ENCODE data around the gene SRSF4.
"Not testable (repeated sequence)": the region's sequence is repeated elsewhere in the genome, so short reads cannot be mapped to it uniquely, and the experiment has no call there.

SRSF4 gene

GRCh38 chr1:29166291-29166878, 15.3 kb downstream of the SRSF4 start:
- Mint-ChIP-seq H3K36me3 (peaks cover 27 to 50% of the 10 kb centered on the region in 2 donors), H3K4me1 (peaks cover 26 to 58% of the 10 kb centered on the region in 2 donors), H3K27ac (no peak overlapping the region), H3K9me3 (no peaks in the 10 kb centered on the region), H3K4me3 (no peak overlapping the region), H3K27me3 (no peaks in the 10 kb centered on the region)
- ATAC-seq (replicated peaks) (no peak), DNase-seq (no peak)

- ATAC-seq (replicated peaks) (no peak), DNase-seq (no peak)
- Mint-ChIP-seq H3K27me3 (no peaks in the 10 kb centered on the region), H3K27ac (no peak overlapping the region), H3K9me3 (no peaks in the 10 kb centered on the region), H3K36me3 (peaks cover 27 to 38% of the 10 kb centered on the region in 2 donors), H3K4me1 (peaks cover 15 to 40% of the 10 kb centered on the region in 2 donors), H3K4me3 (no peak overlapping the region)
Observed at GRCh38 chr1:29164588-29164987, 17.1 kb downstream of the SRSF4 start.

DNA sequence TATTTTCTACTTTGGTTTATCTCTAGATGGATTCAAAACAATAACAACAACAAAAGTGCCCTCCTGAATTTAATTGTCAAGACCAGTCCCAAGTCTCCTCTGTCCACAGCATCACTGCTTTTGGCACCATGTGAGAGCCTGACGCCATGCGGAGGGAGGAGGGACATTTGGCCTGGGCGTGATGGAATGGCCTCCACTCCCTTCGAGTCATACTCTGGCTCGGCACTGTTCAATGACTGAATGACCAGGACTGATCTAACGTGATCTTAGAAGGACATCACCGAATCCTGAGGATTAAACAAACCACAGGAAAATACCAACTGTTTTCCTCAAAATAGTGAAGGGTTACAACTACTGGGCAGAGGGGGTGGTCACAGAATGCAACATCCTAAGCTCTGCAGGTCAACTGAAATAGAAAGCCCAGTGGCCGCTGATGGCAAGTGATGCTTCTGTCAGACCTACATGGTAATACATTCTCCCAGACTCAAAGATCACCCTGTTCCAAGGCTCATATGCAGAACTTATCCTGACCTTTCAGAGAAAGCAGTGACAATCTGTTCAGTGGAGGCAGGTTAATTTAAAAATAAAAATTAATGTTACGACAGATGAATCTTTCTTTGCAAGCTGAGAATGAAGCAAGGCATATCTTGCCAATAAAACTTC, 19.1 kb downstream of the SRSF4 start:
- DNase-seq (no peak), ATAC-seq (replicated peaks) (no peak)
- no peak overlapping the region for H3K4me3 Mint-ChIP-seq
- peaks cover 35 to 42% of the 10 kb centered on the region in 2 donors for H3K36me3 Mint-ChIP-seq
- no peaks in the 10 kb centered on the region for H3K27me3 Mint-ChIP-seq
- H3K27ac Mint-ChIP-seq: no peak overlapping the region
- H3K4me1 Mint-ChIP-seq: peaks cover 11 to 26% of the 10 kb centered on the region in 2 donors
- H3K9me3 Mint-ChIP-seq: no peaks in the 10 kb centered on the region

- DNase-seq (no peak), ATAC-seq (replicated peaks) (no peak)
- H3K4me1 Mint-ChIP-seq: peaks cover 11 to 25% of the 10 kb centered on the region in 2 donors
- peaks cover 35 to 39% of the 10 kb centered on the region in 2 donors for H3K36me3 Mint-ChIP-seq
- no peaks in the 10 kb centered on the region for H3K27me3 Mint-ChIP-seq
- no peak overlapping the region for H3K27ac Mint-ChIP-seq
- no peak overlapping the region for H3K4me3 Mint-ChIP-seq
- H3K9me3 Mint-ChIP-seq: no peaks in the 10 kb centered on the region
Observed at GRCh38 chr1:29162025-29162424, 19.7 kb downstream of the SRSF4 start.

- Mint-ChIP-seq H3K27ac (no peak overlapping the region), H3K9me3 (no peaks in the 10 kb centered on the region), H3K36me3 (peaks cover 35 to 38% of the 10 kb centered on the region in 2 donors), H3K27me3 (no peaks in the 10 kb centered on the region), H3K4me1 (peaks cover 5 to 15% of the 10 kb centered on the region in 2 donors), H3K4me3 (no peak overlapping the region)
- DNase-seq: no peak
- no peak for ATAC-seq (replicated peaks)
Observed at GRCh38 chr1:29159773-29160172, 21.9 kb downstream of the SRSF4 start.

DNA sequence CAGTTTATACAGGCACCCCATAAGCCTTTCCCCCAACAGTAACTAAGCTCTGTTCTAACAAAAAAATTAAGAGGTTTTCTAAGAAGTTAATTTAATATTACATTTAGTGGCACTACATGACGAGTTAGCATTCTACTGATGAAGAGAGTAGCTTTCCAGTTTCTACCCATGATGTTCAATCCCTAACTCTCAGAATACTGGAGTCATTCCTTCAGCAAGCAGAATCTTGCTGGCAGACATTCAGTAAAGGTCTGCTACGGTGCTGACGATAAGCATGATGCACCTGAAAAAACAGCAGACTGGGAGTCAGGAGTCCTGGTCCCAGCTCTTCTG, 24.5 kb downstream of the SRSF4 start:
- H3K4me1 Mint-ChIP-seq: no peaks in the 10 kb centered on the region
- H3K4me3 Mint-ChIP-seq: no peak overlapping the region
- DNase-seq (no peak), ATAC-seq (replicated peaks) (no peak)
- no peaks in the 10 kb centered on the region for H3K27me3 Mint-ChIP-seq
- H3K27ac Mint-ChIP-seq: no peak overlapping the region
- H3K36me3 Mint-ChIP-seq: peaks cover 38 to 39% of the 10 kb centered on the region in 2 donors
- H3K9me3 Mint-ChIP-seq: no peaks in the 10 kb centered on the region

DNA sequence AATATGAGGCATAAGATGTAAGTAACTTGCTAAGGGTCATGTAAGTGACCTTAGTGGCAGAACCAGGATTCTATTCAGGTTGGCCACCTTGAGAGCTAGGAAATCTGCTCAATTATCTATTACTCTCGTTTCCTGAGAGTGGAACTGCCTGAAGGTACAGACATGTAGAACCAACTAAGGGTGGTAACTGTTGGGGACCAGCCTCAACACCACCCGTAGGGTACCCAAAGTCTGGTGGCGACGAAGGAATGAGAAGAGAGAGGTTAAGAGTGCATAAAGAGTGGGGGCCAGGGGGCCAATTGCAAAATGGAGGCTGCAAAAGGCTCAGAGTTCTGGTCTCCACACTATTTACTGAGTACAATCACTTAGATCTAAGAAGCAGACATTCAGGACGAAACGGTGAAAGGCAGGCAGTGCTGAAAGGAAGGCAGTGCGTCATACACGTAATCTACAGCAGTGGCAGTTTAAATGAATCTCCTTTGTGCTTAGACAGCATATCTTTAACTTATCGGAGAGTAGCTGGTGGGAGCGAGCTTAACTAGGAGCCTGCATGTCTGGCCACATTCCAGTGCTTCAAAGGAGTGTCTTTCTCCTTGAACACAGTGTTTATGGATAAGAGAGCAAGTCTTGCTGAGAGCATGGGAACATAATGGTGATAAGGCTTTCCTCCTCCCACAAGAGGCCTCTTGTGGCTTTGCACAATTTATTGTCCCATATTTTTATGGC, 25.0 kb downstream of the SRSF4 start:
- Mint-ChIP-seq H3K4me1 (no peaks in the 10 kb centered on the region), H3K9me3 (no peaks in the 10 kb centered on the region), H3K36me3 (peaks cover 43 to 44% of the 10 kb centered on the region in 2 donors), H3K27ac (no peak overlapping the region), H3K4me3 (no peak overlapping the region), H3K27me3 (no peaks in the 10 kb centered on the region)
- no peak for ATAC-seq (replicated peaks)
- DNase-seq: no peak

DNA sequence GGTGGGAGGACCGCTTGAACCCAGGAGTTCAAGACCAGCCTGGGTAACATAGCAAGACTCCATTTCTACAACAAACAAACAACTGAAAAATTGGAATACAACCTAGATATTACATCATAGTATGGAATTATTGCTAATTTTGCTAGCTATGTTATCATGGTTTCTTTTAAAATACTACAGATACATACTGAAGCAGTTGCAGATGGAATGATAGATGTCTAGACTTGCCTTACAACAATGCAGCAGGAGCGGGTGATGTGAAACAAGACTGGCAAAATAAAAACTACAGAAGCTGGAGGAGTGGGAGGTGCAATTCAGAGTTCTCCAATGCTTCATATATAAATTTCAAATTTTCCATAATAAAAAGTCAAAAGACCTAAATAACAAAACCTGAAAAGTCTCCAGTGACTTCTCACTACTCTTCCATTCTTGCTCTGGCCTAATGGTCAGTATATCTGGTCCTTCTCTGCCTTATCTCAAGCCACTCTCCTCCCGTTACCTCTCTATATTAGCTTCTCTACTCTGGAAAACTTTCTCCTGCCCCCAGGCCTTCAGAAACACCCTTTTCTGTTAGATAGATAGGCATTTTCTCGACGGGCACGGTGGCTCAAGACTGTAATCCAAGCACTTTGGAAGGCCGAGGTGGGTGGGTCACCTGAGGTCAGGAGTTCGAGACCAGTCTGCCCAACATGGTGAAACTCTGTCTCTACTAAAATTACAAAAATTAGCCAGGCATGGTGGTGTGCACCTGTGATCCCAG, 29.5 kb downstream of the SRSF4 start:
- H3K4me3 Mint-ChIP-seq: no peak overlapping the region
- ATAC-seq (replicated peaks) (no peak), DNase-seq (no peak)
- peaks cover 0 to 4% of the 10 kb centered on the region in 2 donors for H3K4me1 Mint-ChIP-seq
- H3K36me3 Mint-ChIP-seq: peaks cover 60 to 74% of the 10 kb centered on the region in 2 donors
- H3K27ac Mint-ChIP-seq: peak overlapping the region; percentile 51
- no peaks in the 10 kb centered on the region for H3K27me3 Mint-ChIP-seq
- H3K9me3 Mint-ChIP-seq: no peaks in the 10 kb centered on the region

GRCh38 chr1:29150346-29150745, 31.4 kb downstream of the SRSF4 start:
- not testable (repeated sequence) for ATAC-seq (replicated peaks); H3K27ac Mint-ChIP-seq; DNase-seq; H3K27me3 Mint-ChIP-seq; H3K4me3 Mint-ChIP-seq; H3K9me3 Mint-ChIP-seq; H3K4me1 Mint-ChIP-seq
- H3K36me3 Mint-ChIP-seq: peaks cover 69 to 80% of the 10 kb centered on the region in 2 donors

DNA sequence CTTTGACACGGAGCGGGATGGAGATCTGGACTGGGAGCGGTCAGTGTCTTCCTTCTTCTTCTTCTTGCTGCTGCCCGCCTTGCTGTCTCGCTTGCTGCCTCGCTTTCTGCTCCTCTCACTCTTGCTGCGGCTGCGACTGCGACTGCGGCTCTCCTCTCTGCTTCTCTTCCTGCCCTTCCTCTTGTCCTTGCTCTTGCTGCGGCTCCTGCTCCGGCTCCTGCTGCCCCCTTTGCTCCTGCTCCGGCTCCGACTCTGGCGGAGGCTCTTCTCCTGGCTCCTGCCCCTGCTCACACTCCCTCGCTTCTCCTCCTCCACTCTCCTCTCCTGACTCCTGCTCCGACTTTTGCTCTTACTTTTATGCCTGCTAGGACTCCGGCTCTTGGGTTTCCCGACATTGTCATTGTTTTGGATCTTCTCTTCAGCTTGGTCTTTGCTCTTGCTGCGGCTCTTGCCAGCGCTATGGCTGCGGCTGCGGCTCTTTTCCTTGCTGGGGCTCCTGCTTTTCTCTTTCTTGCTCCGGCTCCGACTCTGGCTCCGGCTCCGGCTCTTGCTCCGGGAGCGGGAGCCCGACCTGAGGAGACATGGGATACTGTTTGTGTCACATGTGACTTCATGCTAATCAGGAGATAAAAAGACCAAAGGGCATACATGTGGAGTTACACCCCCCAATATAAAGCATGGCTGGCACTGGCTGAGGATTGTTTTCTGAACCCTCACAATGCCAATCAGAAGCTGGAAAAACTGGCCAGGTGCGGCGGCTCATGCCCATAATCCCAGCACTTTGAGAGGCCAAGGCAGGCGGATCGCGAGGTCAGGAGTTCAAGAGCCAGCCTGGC, 32.8 kb downstream of the SRSF4 start:
- ATAC-seq (replicated peaks) (no peak), DNase-seq (no peak)
- Mint-ChIP-seq H3K4me1 (peaks cover 0 to 4% of the 10 kb centered on the region in 2 donors), H3K4me3 (no peak overlapping the region), H3K27ac (peak overlapping the region; percentile 65), H3K27me3 (no peaks in the 10 kb centered on the region), H3K36me3 (peaks cover 70 to 81% of the 10 kb centered on the region in 2 donors), H3K9me3 (peaks cover 0 to under 1% of the 10 kb centered on the region in 2 donors)

DNA sequence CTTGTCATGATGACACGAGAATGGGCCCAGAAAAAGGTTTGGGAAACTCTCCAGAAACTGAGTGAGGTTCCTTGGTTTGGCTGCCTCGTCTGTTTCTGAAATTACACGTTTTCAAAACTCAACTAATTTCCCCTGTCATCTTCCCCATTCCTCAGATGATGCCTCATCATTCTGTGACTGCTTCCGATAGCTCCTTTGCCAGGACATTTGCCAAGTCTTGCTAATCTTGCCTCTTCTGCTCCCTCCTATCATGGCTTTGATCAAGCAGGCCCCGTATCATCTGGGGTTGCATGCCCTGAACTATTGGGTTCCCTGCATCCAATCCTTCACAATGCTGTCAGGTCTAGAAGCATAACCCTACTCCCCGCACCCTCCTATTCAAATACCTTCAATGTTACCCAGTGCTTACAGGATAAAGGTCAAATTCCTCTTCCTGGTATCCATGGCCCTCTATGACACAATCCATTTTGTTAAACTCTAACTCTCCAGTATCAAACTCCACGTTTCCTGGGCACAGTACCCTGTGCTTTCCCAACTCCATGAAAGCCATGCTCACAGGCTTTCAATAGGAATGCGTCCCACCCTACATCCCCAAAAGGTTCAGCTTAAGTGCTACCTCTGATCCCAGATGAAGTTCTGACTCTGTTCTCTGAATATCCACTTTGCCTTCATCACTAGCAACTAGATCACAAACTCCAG, 35.8 kb downstream of the SRSF4 start:
- Mint-ChIP-seq H3K9me3 (peaks cover 0 to 2% of the 10 kb centered on the region in 2 donors), H3K36me3 (peaks cover 58 to 76% of the 10 kb centered on the region in 2 donors), H3K4me1 (peaks cover 8 to 9% of the 10 kb centered on the region in 2 donors), H3K27ac (peak overlapping the region; percentile 49), H3K4me3 (no peak overlapping the region), H3K27me3 (no peaks in the 10 kb centered on the region)
- no peak for ATAC-seq (replicated peaks)
- no peak for DNase-seq

DNA sequence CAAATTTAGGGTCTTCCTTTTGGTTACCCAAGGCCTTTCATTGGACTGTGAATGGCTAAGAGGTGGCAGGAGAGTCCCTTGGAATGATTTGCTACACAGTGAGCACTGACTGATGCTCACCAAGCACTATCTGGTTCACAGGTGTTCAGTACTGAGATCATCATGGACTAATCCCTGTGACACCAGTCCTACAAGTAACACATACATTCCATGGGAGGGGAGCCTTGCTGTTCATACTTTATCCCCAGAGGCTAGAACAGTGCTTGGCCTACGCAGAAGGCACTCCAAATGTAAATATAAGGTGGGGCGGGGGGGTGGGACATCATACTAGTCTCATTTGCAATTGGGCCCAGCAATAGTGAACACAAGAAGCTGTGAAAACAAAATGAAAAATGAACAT, 37.5 kb downstream of the SRSF4 start:
- Mint-ChIP-seq H3K27ac (no peak overlapping the region), H3K4me1 (peaks cover 8 to 9% of the 10 kb centered on the region in 2 donors), H3K4me3 (no peak overlapping the region), H3K36me3 (peaks cover 48 to 59% of the 10 kb centered on the region in 2 donors), H3K27me3 (no peaks in the 10 kb centered on the region), H3K9me3 (peaks cover 0 to 2% of the 10 kb centered on the region in 2 donors)
- ATAC-seq (replicated peaks) (no peak), DNase-seq (no peak)

GRCh38 chr1:29142714-29143113, 39.0 kb downstream of the SRSF4 start:
- no peak overlapping the region for H3K4me3 Mint-ChIP-seq
- DNase-seq (no peak), ATAC-seq (replicated peaks) (no peak)
- H3K27ac Mint-ChIP-seq: no peak overlapping the region
- peaks cover 4 to 9% of the 10 kb centered on the region in 2 donors for H3K4me1 Mint-ChIP-seq
- H3K27me3 Mint-ChIP-seq: no peaks in the 10 kb centered on the region
- peaks cover 36 to 44% of the 10 kb centered on the region in 2 donors for H3K36me3 Mint-ChIP-seq
- peaks cover 0 to 2% of the 10 kb centered on the region in 2 donors for H3K9me3 Mint-ChIP-seq
